Spleen (tissue), 11 donors: Measurements from ENCODE around the gene REXO4. TPM values are rescaled to one million over a fixed set of nuclear protein-coding genes. Genes with fewer than 3 reads are reported as not detected.
"Not testable (repeated sequence)": the region's sequence is repeated elsewhere in the genome, so short reads cannot be mapped to it uniquely, and the experiment has no call there.

Experiments
- DNase-seq: peaks from one replicate; pipeline ENCODE4 v3.0.0-alpha.2; 2020
- H3K27ac ChIP-seq, 8 donors: fragments of 200-600 bp; sonication (generic) in 7 of 8; 1 replicate in 4 of 8; 2 replicates in 4 of 8; pipeline versions ENCODE4 v1.5.0 to v1.8.0; 2016 to 2021; ENCODE audit warnings: inconsistent platforms in 4 of 8, mild to moderate bottlenecking in 4 of 8, moderate library complexity in 1 of 8
- H3K27me3 ChIP-seq, 7 donors: fragments of 200-600 bp; sonication (generic) in 6 of 7; replicated peaks in 1 of 7; 1 replicate in 4 of 7; 2 replicates in 3 of 7; pipeline versions ENCODE4 v1.5.0 to v1.8.0; 2016 to 2021; ENCODE audit warnings: inconsistent platforms in 3 of 7, mild to moderate bottlenecking in 1 of 7
- H3K36me3 ChIP-seq, 6 donors: fragments of 200-600 bp; sonication (generic) in 5 of 6; 1 replicate in 4 of 6; 2 replicates in 2 of 6; pipeline versions ENCODE4 v1.5.0 to v1.8.0; 2016 to 2021; ENCODE audit warnings: inconsistent platforms in 2 of 6
- H3K4me1 ChIP-seq, 6 donors: fragments of 200-600 bp; sonication (generic) in 5 of 6; 1 replicate in 3 of 6; 2 replicates in 3 of 6; pipeline versions ENCODE4 v1.5.0 to v1.8.0; 2016 to 2021; ENCODE audit warnings: inconsistent platforms in 3 of 6
- H3K4me3 ChIP-seq, 8 donors: fragments of 200-600 bp; sonication (generic) in 7 of 8; 1 replicate in 4 of 8; 2 replicates in 4 of 8; pipeline versions ENCODE4 v1.5.0 to v1.8.0; 2016 to 2021; ENCODE audit warnings: inconsistent platforms in 4 of 8, mild to moderate bottlenecking in 4 of 8, moderate library complexity in 2 of 8
- H3K9me3 ChIP-seq, 8 donors: fragments of 200-600 bp; sonication (generic) in 7 of 8; 1 replicate in 4 of 8; 2 replicates in 4 of 8; pipeline versions ENCODE4 v1.5.0 to v1.8.0; 2016 to 2021; ENCODE audit warnings: inconsistent platforms in 4 of 8
- CTCF ChIP-seq, 11 experiments: fragments of 200-600 bp in 7 of 11; fragments of 450-650 bp in 4 of 11; sonication (generic) in 4 of 11; IDR thresholded peaks in 8 of 11; conservative IDR thresholded peaks in 3 of 11; 1 replicate in 7 of 11; 2 replicates in 4 of 11; pipeline versions ENCODE4 v1.4.0 to v1.8.0; 2016 to 2021; ENCODE audit warnings: antibody characterized with exemption in 11 of 11, inconsistent platforms in 4 of 11, mild to moderate bottlenecking in 1 of 11
- POLR2A ChIP-seq, 3 donors: fragments of 450-650 bp; IDR thresholded peaks; one replicate each; pipeline ENCODE4 v1.5.1; 2017; ENCODE audit warnings: antibody characterized with exemption in 3 of 3, mild to moderate bottlenecking in 1 of 3
- POLR2AphosphoS5 ChIP-seq, 3 donors: sonication (generic); formaldehyde crosslinking; IDR thresholded peaks; one replicate each; pipeline ENCODE4 v1.5.1; 2017; ENCODE audit warnings: antibody characterized with exemption in 3 of 3
- WGBS, 5 donors: extraction: QIAGEN DNeasy Blood & Tissue Kit in 3 of 5; methylation state at CpG; one replicate each; pipeline versions ENCODE4 v1.1.5 to v1.1.7; 2013 to 2018; 5-methylcytosine and 5-hydroxymethylcytosine counted together
- intact Hi-C: fragments of 100-400 bp; cut with DNase I; formaldehyde crosslinking; loops from one replicate; pipeline ENCODE4 v1.15.0; 2023; ENCODE audit warnings: low total_unique reads
- polyA plus RNA-seq, 3 donors: library from polyadenylated mRNA; stranded (reverse); fragments of 200-250 nt; gene quantifications; one replicate each; pipeline ENCODE4 v1.2.1, GENCODE V29; 2013
- total RNA-seq, 7 donors: library from RNA; depleted of rRNA in 3 of 7; stranded (reverse); fragments of >200 nt in 3 of 7; fragmentation: NEBNext Ultra II Directional in 4 of 7; extraction: Animal tissue kit (Norgen Biotek cat#: 25700) in 4 of 7; gene quantifications; one replicate each; pipeline versions ENCODE4 v1.1.0 to v1.2.1, GENCODE V29; 2016 to 2021
- donor health status: healthy with polysubstance abuse.
- donor health status: DM: no; HTN: no; CAD: no; lungs with moderate emphysema.
- donor health status: DM: no; HTN: no; CAD: no.
- donor health status: Bipolar disorder and iron deficiency.
- donor health status: healthy.
- donor health status: DM: no; HTN: no; CAD: no.
- donor health status: DM: yes; HTN: yes; CAD: no.

The REXO4 gene
- total and polyA plus RNA-seq, 10 donors: 20.0 to 25.8 (median 22.6) TPM

GRCh38 chr9:133393399-133393798 lies 24.4 kb downstream of the REXO4 start:
- intact Hi-C loops: no loop called here
- Histone ChIP-seq H3K36me3 (no peaks in the 10 kb centered on the region), H3K27me3 (peaks cover 0 to 41% (median 0%) of the 10 kb centered on the region in 7 donors), H3K4me1 (peaks cover 0 to 15% (median 0%) of the 10 kb centered on the region in 6 donors), H3K27ac (no peak overlapping the region), H3K4me3 (no peak overlapping the region), H3K9me3 (no peaks in the 10 kb centered on the region)
- DNase-seq: no peak
- WGBS, 5 donors: 89 to 95% (median 94%) methylated on average over 3 of the region's 3 CpGs
- TF ChIP-seq CTCF (IDR thresholded peaks at IDR 0.05 in 8 of 11, conservative IDR thresholded peaks at IDR 0.05 in 3 of 11) (no peak), POLR2AphosphoS5 (IDR thresholded peaks at IDR 0.05) (no peak), POLR2A (IDR thresholded peaks at IDR 0.05) (no peak)

GRCh38 chr9:133392308-133392707 lies 25.5 kb downstream of the REXO4 start:
- H3K9me3 ChIP-seq, DNase-seq, H3K36me3 ChIP-seq, H3K4me3 ChIP-seq, intact Hi-C loops, H3K27ac ChIP-seq: not testable (repeated sequence)
- WGBS, 5 donors: 95 to 100% (median 97%) methylated on average over 3 of the region's 3 CpGs
- Histone ChIP-seq H3K4me1 (peaks cover 0 to 15% (median 0%) of the 10 kb centered on the region in 6 donors), H3K27me3 (peaks cover 0 to 41% (median 0%) of the 10 kb centered on the region in 7 donors)

- Histone ChIP-seq H3K4me1 (peaks cover 0 to 21% (median 0%) of the 10 kb centered on the region in 6 donors), H3K27me3 (peaks cover 0 to 41% (median 0%) of the 10 kb centered on the region in 7 donors)
- H3K4me3 ChIP-seq, H3K9me3 ChIP-seq, intact Hi-C loops, H3K27ac ChIP-seq, H3K36me3 ChIP-seq, DNase-seq: not testable (repeated sequence)
- WGBS, 5 donors: 53 to 73% (median 64%) methylated on average over 2 to 3 of the region's 4 CpGs
Measured at GRCh38 chr9:133391449-133391848, 26.4 kb downstream of the REXO4 start.

GRCh38 chr9:133390713-133391112 lies 27.1 kb downstream of the REXO4 start:
- intact Hi-C loops: no loop called here
- Histone ChIP-seq H3K27ac (no peak overlapping the region), H3K4me3 (no peak overlapping the region), H3K4me1 (peaks cover 0 to 22% (median 0%) of the 10 kb centered on the region in 6 donors), H3K36me3 (no peaks in the 10 kb centered on the region), H3K27me3 (peaks cover 0 to 41% (median 0%) of the 10 kb centered on the region in 7 donors), H3K9me3 (no peaks in the 10 kb centered on the region)
- 82 to 89% (median 83%) methylated on average over 7 of the region's 7 CpGs for WGBS, 5 donors
- no peak for DNase-seq
- TF ChIP-seq POLR2AphosphoS5 (IDR thresholded peaks at IDR 0.05): no peak
- TF ChIP-seq POLR2A (IDR thresholded peaks at IDR 0.05): no peak
- TF ChIP-seq CTCF (IDR thresholded peaks at IDR 0.05 in 8 of 11, conservative IDR thresholded peaks at IDR 0.05 in 3 of 11): no peak

GRCh38 chr9:133389562-133389961 lies 28.2 kb downstream of the REXO4 start:
- intact Hi-C loops: no loop called here

More at GRCh38 chr9:133389562-133389961, 28.2 kb downstream of the REXO4 start:
- Histone ChIP-seq H3K4me3 (no peak overlapping the region), H3K9me3 (no peaks in the 10 kb centered on the region), H3K27me3 (peaks cover 0 to 34% (median 0%) of the 10 kb centered on the region in 7 donors), H3K4me1 (peaks cover 0 to 10% (median 0%) of the 10 kb centered on the region in 6 donors), H3K27ac (no peak overlapping the region), H3K36me3 (no peaks in the 10 kb centered on the region)
- TF ChIP-seq POLR2AphosphoS5 (IDR thresholded peaks at IDR 0.05): no peak
- TF ChIP-seq POLR2A (IDR thresholded peaks at IDR 0.05): no peak
- no peak for TF ChIP-seq CTCF (IDR thresholded peaks at IDR 0.05 in 8 of 11, conservative IDR thresholded peaks at IDR 0.05 in 3 of 11)
- DNase-seq: no peak
- 80 to 92% (median 89%) methylated on average over 13 of the region's 13 CpGs for WGBS, 5 donors
